Measurements from ENCODE around the gene RPP40.

RPP40 gene

GRCh38 chr6:4977468-4977867 lies 26.4 kb downstream of the RPP40 start:
- Histone ChIP-seq H3K4me3 (ENCODE audit: low read length) (no peak overlapping the region), H3K36me3 (ENCODE audit: control insufficient read depth, insufficient read depth, low read length) (no peaks in the 10 kb centered on the region), H3K9me3 (ENCODE audit: control insufficient read depth, low read length) (no peaks in the 10 kb centered on the region), H3K27me3 (ENCODE audit: control insufficient read depth, insufficient read depth, low read length) (no peaks in the 10 kb centered on the region), H3K4me1 (ENCODE audit: control insufficient read depth, insufficient read depth, low read length) (no peaks in the 10 kb centered on the region), H3K9ac (ENCODE audit: low read length) (no peak overlapping the region)

- H3K9ac ChIP-seq (ENCODE audit: low read length): no peak overlapping the region
- no peaks in the 10 kb centered on the region for H3K27me3 ChIP-seq (ENCODE audit: control insufficient read depth, insufficient read depth, low read length)
- H3K36me3 ChIP-seq (ENCODE audit: control insufficient read depth, insufficient read depth, low read length): no peaks in the 10 kb centered on the region
- H3K4me1 ChIP-seq (ENCODE audit: control insufficient read depth, insufficient read depth, low read length): no peaks in the 10 kb centered on the region
- no peak overlapping the region for H3K4me3 ChIP-seq (ENCODE audit: low read length)
- no peaks in the 10 kb centered on the region for H3K9me3 ChIP-seq (ENCODE audit: control insufficient read depth, low read length)
These were observed 28.3 kb downstream of the RPP40 start for GRCh38 chr6:4975506-4975905.

GRCh38 chr6:4974962-4975361 lies 28.9 kb downstream of the RPP40 start:
- Histone ChIP-seq H3K36me3 (ENCODE audit: control insufficient read depth, insufficient read depth, low read length) (no peaks in the 10 kb centered on the region), H3K27me3 (ENCODE audit: control insufficient read depth, insufficient read depth, low read length) (no peaks in the 10 kb centered on the region), H3K9ac (ENCODE audit: low read length) (no peak overlapping the region), H3K4me1 (ENCODE audit: control insufficient read depth, insufficient read depth, low read length) (no peaks in the 10 kb centered on the region), H3K9me3 (ENCODE audit: control insufficient read depth, low read length) (no peaks in the 10 kb centered on the region), H3K4me3 (ENCODE audit: low read length) (no peak overlapping the region)

GRCh38 chr6:4973982-4974745 lies 29.7 kb downstream of the RPP40 start:
- Histone ChIP-seq H3K36me3 (ENCODE audit: control insufficient read depth, insufficient read depth, low read length) (no peaks in the 10 kb centered on the region), H3K9me3 (ENCODE audit: control insufficient read depth, low read length) (no peaks in the 10 kb centered on the region), H3K4me1 (ENCODE audit: control insufficient read depth, insufficient read depth, low read length) (no peaks in the 10 kb centered on the region), H3K27me3 (ENCODE audit: control insufficient read depth, insufficient read depth, low read length) (no peaks in the 10 kb centered on the region), H3K4me3 (ENCODE audit: low read length) (no peak overlapping the region), H3K9ac (ENCODE audit: low read length) (no peak overlapping the region)

GRCh38 chr6:4973415-4973814 lies 30.4 kb downstream of the RPP40 start:
- Histone ChIP-seq H3K9me3 (ENCODE audit: control insufficient read depth, low read length) (no peaks in the 10 kb centered on the region), H3K9ac (ENCODE audit: low read length) (no peak overlapping the region), H3K4me1 (ENCODE audit: control insufficient read depth, insufficient read depth, low read length) (no peaks in the 10 kb centered on the region), H3K4me3 (ENCODE audit: low read length) (no peak overlapping the region), H3K36me3 (ENCODE audit: control insufficient read depth, insufficient read depth, low read length) (no peaks in the 10 kb centered on the region), H3K27me3 (ENCODE audit: control insufficient read depth, insufficient read depth, low read length) (no peaks in the 10 kb centered on the region)

- no peaks in the 10 kb centered on the region for H3K4me1 ChIP-seq (ENCODE audit: control insufficient read depth, insufficient read depth, low read length)
- H3K36me3 ChIP-seq (ENCODE audit: control insufficient read depth, insufficient read depth, low read length): no peaks in the 10 kb centered on the region
- H3K27me3 ChIP-seq (ENCODE audit: control insufficient read depth, insufficient read depth, low read length): no peaks in the 10 kb centered on the region
- H3K4me3 ChIP-seq (ENCODE audit: low read length): no peak overlapping the region
- no peaks in the 10 kb centered on the region for H3K9me3 ChIP-seq (ENCODE audit: control insufficient read depth, low read length)
- H3K9ac ChIP-seq (ENCODE audit: low read length): no peak overlapping the region
These were observed 31.4 kb downstream of the RPP40 start for GRCh38 chr6:4972438-4972837.

- Histone ChIP-seq H3K4me1 (ENCODE audit: control insufficient read depth, insufficient read depth, low read length) (no peaks in the 10 kb centered on the region), H3K27me3 (ENCODE audit: control insufficient read depth, insufficient read depth, low read length) (no peaks in the 10 kb centered on the region), H3K9me3 (ENCODE audit: control insufficient read depth, low read length) (no peaks in the 10 kb centered on the region), H3K4me3 (ENCODE audit: low read length) (no peak overlapping the region), H3K9ac (ENCODE audit: low read length) (no peak overlapping the region), H3K36me3 (ENCODE audit: control insufficient read depth, insufficient read depth, low read length) (no peaks in the 10 kb centered on the region)
These were observed 32.0 kb downstream of the RPP40 start for GRCh38 chr6:4971851-4972250.

- H3K9ac ChIP-seq (ENCODE audit: low read length): no peak overlapping the region
These were observed 33.0 kb downstream of the RPP40 start for GRCh38 chr6:4970739-4971395.

GRCh38 chr6:4969609-4970285 lies 34.1 kb downstream of the RPP40 start:
- Histone ChIP-seq H3K36me3 (ENCODE audit: control insufficient read depth, insufficient read depth, low read length) (no peaks in the 10 kb centered on the region), H3K27me3 (ENCODE audit: control insufficient read depth, insufficient read depth, low read length) (peaks cover 1% of the 10 kb centered on the region), H3K4me1 (ENCODE audit: control insufficient read depth, insufficient read depth, low read length) (no peaks in the 10 kb centered on the region), H3K9ac (ENCODE audit: low read length) (no peak overlapping the region), H3K9me3 (ENCODE audit: control insufficient read depth, low read length) (no peaks in the 10 kb centered on the region), H3K4me3 (ENCODE audit: low read length) (no peak overlapping the region)

More at GRCh38 chr6:4970739-4971395, 33.0 kb downstream of the RPP40 start:
- Histone ChIP-seq H3K9me3 (ENCODE audit: control insufficient read depth, low read length) (no peaks in the 10 kb centered on the region), H3K4me1 (ENCODE audit: control insufficient read depth, insufficient read depth, low read length) (no peaks in the 10 kb centered on the region), H3K4me3 (ENCODE audit: low read length) (no peak overlapping the region), H3K36me3 (ENCODE audit: control insufficient read depth, insufficient read depth, low read length) (no peaks in the 10 kb centered on the region), H3K27me3 (ENCODE audit: control insufficient read depth, insufficient read depth, low read length) (no peaks in the 10 kb centered on the region)

- H3K4me3 ChIP-seq (ENCODE audit: low read length): no peak overlapping the region
- no peaks in the 10 kb centered on the region for H3K4me1 ChIP-seq (ENCODE audit: control insufficient read depth, insufficient read depth, low read length)
- no peaks in the 10 kb centered on the region for H3K9me3 ChIP-seq (ENCODE audit: control insufficient read depth, low read length)
- peaks cover 4% of the 10 kb centered on the region for H3K27me3 ChIP-seq (ENCODE audit: control insufficient read depth, insufficient read depth, low read length)
- H3K36me3 ChIP-seq (ENCODE audit: control insufficient read depth, insufficient read depth, low read length): no peaks in the 10 kb centered on the region
- no peak overlapping the region for H3K9ac ChIP-seq (ENCODE audit: low read length)
These were observed 36.4 kb downstream of the RPP40 start for GRCh38 chr6:4967301-4968030.

GRCh38 chr6:4965562-4966389 lies 38.1 kb downstream of the RPP40 start:
- Histone ChIP-seq H3K4me3 (ENCODE audit: low read length) (no peak overlapping the region), H3K9me3 (ENCODE audit: control insufficient read depth, low read length) (no peaks in the 10 kb centered on the region), H3K36me3 (ENCODE audit: control insufficient read depth, insufficient read depth, low read length) (no peaks in the 10 kb centered on the region), H3K27me3 (ENCODE audit: control insufficient read depth, insufficient read depth, low read length) (peaks cover 8% of the 10 kb centered on the region), H3K4me1 (ENCODE audit: control insufficient read depth, insufficient read depth, low read length) (no peaks in the 10 kb centered on the region), H3K9ac (ENCODE audit: low read length) (no peak overlapping the region)
